Adrenal gland (tissue), 5 donors: ENCODE measurements around the gene CTSH.

Source experiments
- CTCF ChIP-seq, 6 experiments: fragments of 450-650 bp in 4 of 6; fragments of 200-600 bp in 2 of 6; sonication (generic) in 1 of 6; IDR thresholded peaks; 1 replicate in 5 of 6; 2 replicates in 1 of 6; pipeline versions ENCODE4 v1.5.1 to v1.8.0; 2016 to 2021; ENCODE audit warnings: antibody characterized with exemption in 6 of 6, mild to moderate bottlenecking in 2 of 6, moderate library complexity in 1 of 6
- POLR2A ChIP-seq, 2 donors: fragments of 450-650 bp; IDR thresholded peaks; one replicate each; pipeline ENCODE4 v1.6.1; 2017; ENCODE audit warnings: antibody characterized with exemption in 2 of 2, mild to moderate bottlenecking in 2 of 2, moderate library complexity in 1 of 2
- donor health status: DM: no; HTN: no; CAD: no.

GRCh38 chr15:78960308-78960707 is 15.5 kb upstream of the CTSH start:
- TF ChIP-seq CTCF (IDR thresholded peaks at IDR 0.05) (no peak), POLR2A (IDR thresholded peaks at IDR 0.05) (no peak)
